NCI-H2029 treated with DMSO at 0.1 percent for 48 hours (cell line): ENCODE measurements around the gene YIPF3.
"Not testable (repeated sequence)": the region's sequence is repeated elsewhere in the genome, so short reads cannot be mapped to it uniquely, and the experiment has no call there.

Experiments
- DNase-seq: peaks from one replicate; lab custom pipeline; 2025; lab: John Stamatoyannopoulos, UW

YIPF3 gene

DNA sequence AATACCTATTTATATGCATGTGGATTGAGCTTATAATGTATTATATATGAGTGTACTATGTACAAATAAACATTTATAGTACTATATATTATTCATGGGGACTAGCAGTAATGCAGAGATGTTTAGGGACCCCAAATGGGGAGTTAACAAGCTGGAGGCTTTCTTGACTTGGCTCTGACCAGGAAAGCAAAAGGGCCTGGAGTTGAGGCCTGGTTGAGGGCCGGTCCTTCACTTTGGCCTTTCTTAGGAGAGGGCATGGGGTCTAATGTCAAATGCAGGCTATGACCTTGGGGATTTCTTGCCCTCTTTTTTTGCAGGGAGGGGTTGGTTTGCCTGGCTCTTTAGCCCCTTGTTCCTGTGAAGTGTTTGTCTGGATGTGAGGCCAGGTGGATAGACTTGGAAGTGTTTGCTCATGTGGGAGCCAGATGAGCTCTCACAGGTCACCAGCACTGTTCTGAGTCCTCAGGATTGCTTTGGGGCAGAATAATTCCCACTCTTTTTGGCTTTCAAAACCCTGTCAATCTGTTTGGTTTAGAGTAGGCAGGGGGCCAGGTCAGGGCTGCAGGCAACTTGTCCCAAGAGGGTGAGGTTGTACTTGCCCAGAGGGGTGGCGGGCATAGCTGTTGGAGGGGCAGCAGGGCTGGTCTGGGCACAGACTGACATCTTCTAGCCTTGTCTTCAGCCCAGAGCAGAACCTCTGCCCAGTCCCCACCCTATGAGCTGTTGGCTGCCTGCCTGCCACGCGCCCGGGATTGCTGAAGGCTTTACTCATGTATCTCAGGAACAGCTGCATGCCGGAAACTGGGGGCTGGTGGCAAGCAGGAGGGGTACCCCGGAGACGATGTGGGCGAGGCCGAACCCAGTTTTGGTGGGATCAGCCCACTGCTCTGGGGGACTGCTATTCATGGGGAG, 24.7 kb downstream of the YIPF3 start:
- DNase-seq: peak; percentile 83

DNA sequence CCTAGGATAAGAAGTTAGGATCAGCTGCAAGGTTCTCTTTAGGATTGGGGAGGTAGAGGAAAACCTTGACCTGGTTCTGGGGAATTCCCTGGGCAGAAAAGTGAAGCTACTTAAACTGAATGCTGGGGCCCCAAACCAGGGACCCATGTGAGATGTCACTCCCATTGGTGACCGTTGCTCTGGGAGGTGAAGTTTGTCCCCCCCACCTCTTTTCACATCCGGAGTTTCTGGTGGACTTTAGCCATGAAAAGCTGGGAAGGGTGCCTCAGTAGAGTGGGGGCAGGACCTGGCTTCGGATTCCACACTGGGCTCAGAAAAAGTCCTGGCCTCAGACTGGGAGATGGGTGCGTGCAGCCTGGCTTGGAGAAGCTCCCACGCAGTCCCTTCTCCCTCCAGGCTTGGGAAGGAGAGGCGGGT, 26.2 kb downstream of the YIPF3 start:
- DNase-seq: no peak

DNA sequence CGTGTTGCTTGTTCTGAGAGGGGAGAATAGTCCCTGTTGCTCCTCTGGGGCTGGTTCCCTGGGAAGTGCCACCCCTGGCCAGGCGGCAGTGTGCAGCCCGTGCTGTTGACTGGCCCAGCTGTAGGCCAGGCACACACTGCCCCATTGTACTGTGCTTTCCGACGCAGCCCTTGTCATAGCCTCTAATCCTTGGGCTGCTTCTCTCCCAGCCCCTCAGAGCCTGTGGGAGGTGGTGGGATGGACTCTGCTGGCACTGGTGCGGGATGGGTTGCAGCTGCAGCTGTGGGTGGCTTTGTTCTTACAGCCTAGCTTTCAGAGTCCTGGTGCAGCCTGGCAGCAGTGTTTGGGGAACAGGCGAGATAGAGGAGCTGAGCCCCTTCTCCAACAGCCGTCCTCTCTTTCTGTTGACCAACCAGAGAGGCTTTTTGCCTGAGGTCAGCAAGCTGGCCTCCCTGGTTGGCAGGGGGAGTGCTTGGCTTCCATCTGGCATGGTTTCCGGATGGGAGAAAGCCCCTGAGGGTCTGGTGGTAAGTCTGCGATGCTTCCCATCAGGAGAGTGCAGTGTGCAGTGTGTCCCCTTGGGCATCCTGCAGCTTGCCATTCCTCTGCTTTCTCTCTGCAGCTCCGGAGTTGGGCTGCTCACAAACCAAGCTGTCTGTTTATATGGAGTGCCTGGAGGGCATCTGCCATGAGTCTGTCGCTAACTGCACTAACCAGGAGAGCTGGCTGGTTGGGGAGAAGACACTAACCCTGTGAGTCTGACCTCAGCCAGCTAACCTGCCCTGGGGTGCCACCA, 27.3 kb downstream of the YIPF3 start:
- no peak for DNase-seq

DNA sequence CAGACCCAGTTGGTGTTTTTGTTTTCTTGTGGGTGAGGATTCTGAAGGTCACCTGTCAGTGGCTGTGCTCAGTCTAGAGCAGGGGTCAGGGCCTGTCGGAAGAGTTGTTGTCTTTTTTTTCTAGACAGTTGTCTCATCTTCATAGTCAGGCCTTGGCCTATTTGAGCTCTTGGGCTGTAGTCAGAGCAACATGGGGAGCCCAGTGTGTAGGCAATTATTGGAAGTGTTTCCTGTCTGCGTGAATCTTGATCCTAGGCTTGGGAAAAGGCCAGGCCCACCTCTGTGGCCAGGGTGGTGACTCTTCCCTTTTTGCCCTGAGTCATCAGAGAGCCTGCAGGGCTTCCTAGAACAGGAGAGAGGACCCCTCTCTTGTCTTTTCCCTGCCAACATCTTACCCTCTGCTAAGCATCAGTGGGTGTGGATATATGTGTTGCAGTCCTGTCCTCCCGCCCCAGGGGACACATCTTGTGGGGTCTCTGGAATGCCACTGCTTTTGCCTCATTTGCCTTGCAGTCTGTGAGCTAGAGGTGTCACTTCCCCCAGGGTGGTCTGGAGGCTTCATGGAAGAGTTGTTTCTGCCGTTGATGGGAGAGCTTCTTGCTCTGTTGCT, 28.0 kb downstream of the YIPF3 start:
- no peak for DNase-seq

DNA sequence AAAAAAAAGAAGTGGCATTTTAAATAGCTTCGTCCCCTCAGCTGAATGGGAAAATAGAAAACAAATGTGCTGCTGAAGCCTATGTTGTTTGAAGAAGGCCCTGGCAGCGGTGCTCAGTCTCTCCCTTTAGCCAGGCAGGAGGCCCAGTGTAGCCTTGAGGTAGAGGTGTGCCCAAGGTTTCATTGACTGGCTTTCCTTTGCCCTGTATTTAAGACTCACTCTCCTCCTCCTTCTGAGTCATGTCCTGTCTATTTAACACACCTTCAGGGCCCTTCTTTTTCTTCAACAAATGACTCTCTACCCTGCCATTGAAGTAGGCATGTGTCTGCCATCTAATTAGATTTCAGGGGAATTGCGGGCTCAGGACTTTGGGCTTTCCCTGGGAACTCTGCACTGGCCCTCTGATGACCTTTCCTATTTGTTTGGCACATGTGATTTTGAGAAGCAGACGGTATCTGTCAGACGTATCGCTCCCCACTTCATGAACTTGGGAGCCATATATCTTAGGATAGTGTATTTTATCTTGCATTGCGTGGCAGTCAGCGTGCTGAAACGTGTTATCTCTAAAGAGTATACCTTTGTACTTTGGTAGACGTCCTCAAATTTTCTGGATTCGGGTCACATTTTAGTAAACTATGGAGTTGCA, 35.0 kb downstream of the YIPF3 start:
- no peak for DNase-seq

DNA sequence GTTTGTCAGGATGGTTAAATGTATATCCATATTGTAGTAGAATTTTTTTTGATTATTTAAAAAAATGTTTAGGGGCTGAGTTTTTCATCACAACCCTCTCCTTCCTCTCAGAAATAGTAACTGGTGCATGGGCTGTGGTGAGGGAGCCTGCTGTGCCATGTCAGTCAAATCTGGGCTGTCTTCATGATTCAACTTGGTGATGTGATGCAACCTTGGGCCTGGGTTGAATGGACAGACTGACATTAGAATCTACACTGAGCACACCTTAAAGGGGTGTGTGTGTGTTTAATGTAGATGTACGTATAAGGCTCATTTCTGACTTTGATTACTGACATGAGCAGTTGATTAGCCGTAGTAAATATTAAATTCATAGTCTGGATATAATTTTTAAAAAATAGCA, 35.7 kb downstream of the YIPF3 start:
- no peak for DNase-seq

DNA sequence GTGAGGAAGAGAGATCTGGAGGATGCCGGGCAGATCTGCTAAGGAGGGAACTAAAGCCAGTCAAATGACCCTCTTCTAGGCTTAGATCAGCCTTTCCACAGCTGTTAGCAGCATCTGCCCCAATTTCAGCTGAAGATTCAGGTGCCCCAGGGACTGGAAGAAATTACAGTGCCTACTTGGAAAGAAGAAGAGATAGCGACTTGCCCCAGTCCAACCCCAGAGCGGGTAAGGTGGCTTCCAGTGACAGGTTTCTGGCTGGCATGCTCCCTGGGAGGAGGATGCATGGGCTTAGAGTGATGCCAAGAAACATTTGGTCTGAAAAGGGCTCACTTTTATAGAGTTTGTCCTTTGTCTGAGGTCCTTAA, 38.7 kb downstream of the YIPF3 start:
- no peak for DNase-seq

DNA sequence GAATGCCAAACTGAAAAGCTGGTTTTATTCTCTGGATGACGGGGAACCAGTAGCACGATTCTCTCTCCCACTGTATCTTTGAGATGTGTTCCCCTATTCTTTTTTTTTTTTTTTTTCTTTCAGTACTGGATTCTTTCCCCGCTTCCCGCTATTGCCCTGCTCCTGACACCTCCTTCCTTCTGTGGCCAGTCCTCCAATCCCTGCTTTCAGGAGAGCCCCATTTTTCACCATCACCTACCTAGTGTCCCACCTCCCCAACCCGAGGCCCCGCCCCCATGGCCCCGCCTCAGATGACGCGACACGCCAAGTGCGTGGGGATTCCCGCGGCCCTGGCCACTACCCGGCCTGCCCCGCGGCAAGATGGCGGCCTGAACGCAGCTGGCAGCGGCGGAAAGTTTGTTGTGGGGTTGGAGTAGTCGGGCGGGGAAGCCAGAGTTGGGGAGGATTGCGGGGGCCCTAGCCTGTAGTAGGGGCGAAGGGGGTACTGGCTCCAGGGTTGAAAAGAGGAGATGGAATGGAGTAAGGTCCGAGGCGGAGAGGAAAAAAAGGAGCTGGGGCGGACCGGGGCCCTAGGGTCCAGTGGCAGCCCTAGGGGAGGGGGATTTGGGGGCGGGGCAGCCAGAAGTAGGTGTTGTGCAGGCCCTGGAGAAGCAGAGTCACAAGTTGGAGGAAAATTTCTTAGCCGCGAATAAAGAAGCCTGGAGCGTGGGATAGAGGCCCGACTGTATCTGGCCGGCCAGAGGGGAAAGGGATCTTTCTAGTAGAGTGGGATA, 39.3 kb downstream of the YIPF3 start, which contains the start of gene TJAP1:
Gene TJAP1, plus strand, starts transcription at position 336 of the 773 bp plus-strand sequence. CDS start 21,432 bp downstream, outside the sequence.
- DNase-seq: peak; percentile 71

DNA sequence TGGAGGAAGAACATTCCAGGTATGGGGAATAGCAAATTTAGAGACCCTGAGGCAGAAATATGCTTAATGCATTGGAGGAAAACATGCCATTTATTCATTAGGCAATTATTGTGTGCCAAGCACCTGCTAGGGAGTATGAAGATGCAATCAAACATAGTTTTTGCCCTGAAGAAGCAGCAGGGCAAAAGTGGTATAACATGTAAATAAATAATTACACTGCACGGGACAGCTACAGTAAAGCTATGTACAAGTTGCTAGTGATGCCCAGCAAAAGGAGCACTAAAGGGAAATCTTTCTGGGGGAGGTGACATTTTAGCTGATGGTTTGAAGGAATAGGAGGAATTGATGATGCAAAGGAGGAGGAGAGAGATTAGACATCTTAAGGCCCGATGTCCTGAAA, 40.0 kb downstream of the YIPF3 start:
- no peak for DNase-seq

DNA sequence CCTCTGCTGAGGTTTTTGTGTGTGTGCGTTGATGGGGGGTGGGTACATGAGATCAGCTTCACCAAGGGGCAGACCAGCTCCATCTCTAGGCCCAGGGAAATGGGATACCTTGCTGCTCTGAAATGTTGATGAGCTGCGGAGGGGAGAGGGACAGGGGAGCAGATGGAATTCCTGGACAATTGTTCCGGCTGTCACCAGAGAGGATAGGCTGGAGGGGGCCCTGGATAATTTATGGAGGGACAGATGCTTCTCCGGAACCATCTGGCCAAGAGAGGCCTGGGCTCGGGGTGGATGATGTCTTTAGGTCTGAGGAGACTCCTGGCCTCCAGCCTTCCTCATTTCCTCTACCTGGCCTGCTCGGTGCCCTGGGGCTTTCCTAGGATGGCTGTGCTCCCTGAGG, 41.2 kb downstream of the YIPF3 start:
- no peak for DNase-seq

DNA sequence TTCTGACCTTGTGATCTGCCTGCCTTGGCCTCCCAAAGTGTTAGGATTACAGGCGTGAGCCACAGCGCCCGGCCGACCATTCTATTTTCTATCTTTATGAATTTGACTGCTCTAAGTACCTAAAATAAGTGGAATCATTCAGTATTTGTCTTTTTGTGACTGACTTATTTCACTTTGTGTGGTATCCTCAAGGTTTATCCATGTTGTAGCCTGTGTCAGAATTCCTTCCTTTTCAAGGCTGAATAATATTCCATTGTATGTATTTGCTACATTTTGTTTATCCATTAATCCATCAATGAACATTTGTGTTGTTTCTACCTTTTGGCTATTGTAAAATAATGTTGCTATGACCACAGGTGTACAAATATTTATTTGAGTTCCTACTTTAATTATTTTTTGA, 44.2 kb downstream of the YIPF3 start:
- DNase-seq: no peak

DNA sequence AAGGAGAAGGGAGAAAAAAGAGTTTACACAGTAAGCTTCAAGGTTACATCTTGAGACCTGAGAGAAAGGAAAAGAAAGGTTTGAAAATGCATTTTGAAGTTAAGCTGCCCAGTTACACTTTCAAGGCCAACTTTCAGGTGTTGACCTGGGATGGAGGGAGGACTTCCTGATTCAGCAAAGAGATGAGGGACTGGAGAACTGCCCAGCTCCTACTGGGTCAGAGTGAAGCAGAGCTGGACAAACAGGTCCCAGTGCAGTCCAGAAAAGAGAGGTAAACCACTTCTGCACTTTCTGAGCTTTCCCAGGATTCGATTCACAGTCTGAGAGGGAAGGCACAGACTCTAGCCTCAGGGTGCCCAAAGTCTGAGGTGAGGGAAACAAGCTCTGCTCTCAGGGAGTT, 45.3 kb downstream of the YIPF3 start:
- no peak for DNase-seq

DNA sequence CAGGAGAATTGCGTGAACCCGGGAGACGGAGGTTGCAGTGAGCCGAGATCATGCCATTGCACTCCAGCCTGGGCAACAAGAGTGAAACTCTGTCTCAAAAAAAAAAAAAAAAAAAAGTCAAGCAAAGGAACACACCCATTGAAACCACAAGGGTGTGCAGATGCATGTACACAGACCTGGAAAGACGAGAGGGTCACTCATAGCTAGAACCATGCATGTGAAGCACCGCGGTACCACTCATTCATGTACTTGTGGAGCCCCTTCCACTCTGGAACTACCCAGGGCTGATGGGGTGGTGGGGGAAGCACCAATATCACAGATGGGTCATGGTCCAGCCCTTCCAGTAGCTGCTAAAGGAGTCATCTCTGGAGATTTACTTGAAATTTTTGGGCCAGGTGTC, 46.8 kb downstream of the YIPF3 start:
- no peak for DNase-seq

DNA sequence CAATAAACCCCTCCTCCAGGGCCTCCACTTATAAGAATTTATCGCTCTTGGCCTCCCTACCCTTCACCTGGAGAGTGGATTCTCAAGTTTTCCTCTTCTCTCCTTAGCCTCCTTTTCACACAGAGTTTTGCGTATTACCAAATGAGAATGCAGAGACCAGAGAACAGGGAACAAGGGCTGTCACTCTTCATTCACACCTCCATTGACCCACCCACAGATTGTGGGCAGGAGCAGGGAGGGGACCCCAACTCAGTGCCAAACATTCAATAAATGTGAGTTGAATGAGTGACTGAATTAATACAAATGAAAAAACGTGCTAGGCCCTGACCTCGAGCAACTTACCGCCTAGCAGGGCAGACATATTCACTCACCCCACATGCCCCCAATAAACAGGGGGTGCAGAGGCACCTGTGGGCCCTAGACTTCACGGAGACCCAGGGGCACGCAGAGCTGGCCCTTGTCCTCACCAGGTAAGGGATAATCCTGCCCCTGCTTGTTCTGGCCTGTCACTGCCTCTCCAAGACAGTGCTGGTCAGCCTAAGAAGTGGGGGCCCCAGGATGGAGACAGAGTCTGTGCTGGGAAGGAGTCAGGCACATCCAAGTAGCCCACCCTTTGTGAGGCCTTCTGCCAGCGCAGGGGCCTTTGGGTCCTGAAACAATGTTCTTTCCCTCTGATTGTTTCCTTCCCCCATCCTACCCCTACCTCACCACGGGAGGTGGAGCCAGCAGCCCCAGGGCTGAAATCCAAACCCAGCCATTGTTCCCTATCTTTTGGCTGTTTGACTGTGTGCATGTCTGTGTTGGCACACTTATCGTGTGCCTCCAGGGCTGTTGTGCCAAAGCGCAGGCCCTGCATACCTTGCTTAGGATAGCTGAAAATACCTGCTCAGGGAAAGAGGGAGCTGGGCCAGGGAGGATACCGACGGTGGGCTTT, 47.7 kb downstream of the YIPF3 start:
- DNase-seq: no peak

DNA sequence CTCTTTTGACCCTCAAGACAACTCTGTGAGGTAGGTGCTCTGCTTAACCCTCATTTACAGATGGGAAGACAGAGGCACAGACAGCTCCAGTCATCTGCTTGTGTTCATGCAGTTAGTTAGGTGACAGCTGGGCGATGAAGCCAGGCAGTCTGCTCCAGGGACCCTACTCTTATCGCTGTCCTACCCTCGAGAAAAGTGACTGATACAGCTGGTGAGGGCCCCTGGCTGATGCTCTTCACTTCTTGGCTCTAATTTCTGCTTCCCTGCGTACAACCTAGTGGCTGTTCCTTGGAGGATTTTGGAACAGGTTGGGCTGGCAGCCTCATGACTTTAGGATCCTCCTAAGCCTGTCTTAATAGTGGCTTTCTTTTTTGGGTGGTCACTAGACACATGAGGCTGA, 48.5 kb downstream of the YIPF3 start:
- no peak for DNase-seq

DNA sequence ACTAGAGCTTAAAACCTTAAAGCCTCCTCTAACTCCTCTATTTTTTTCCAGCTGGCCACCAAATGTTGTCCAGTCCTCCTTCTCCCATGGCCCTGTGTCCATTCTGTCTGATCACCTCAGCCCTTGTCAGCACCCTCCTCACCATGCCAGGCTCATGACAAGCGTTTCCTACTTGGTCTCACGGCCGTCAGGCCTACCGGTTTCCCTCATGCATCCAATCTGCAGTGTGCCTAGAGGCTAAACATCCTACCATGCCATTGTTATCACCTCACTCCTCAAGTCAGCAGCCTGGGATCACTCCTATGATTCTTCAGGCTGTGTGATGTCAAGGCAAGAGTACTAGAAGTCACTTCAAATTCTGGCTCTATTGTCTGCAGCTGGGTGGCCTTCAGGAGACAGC, 49.0 kb downstream of the YIPF3 start:
- no peak for DNase-seq

DNA sequence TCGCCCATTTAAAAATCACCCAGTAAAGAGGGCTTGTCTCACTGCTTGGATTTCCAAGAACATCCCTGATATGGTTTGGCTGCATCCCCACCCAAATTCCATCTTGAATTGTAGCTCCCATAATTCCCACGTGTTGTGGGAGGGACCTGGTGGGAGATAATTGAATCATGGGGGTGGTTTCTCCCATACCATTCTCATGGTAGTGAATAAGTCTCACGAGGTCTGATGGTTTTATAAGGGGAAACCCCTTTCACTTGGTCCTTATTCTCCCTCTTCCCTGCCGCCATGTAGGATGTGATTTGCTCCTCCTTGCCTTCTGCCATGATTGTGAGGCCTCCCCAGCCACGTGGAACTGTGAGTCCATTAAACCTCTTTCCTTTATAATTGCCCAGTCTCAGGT, 49.5 kb downstream of the YIPF3 start:
- not testable (repeated sequence) for DNase-seq

DNA sequence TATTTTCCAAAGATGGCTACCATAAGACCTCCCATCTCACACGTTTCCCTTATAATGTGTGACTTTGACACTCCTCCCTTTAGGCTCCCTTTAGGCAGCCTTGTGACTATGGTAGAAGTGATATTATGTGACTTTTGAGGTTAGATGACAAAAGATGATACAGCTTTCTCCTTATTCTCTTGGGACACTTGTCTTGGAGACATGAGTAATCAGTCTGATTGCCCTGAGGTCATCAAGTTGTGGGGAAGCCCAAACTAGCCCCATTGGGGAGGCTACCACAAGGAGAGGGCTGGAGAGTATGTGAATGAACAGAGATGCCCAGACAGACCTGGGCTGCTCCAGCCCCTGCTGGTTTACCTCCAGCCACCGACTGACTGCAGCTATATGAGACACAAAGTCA, 50.8 kb downstream of the YIPF3 start:
- no peak for DNase-seq

DNA sequence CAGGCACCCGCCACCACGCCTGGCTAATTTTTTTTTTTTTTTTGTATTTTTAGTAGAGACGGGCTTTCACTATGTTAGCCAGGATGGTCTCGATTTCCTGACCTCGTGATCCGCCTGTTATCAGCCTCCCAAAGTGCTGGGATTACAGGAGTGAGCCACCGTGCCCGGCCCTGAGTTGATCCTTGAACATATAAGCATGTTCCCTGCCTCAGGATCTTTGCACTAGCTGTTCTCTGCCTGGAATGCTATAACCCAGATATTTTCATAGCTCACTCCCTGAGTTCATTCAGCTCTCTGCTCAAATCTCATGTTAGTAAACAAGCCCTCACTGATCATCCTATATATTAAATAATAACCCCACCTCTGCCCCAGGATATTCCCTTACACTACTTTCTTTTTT, 52.4 kb downstream of the YIPF3 start:
- DNase-seq: no peak

DNA sequence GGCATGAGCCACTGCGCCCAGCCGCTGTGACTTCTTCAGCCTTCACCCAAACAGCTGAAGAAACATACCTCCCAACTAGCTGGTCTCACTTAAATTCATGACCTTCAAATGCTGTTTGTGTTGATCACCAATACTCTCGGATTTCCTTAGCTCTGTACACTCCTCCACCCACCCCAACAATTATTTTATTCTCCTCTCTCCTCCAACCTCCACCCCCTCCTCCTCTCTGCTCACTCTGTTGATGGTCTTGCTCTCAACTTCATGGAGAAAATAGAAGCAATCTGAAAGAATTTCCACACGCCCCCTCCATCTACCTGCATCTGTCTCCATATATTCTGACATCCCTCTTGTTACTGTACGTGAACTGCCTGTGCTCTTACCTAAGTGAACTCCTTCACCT, 54.8 kb downstream of the YIPF3 start:
- no peak for DNase-seq
